Caco-2 (cell line): ENCODE results near the gene SPATA18. TPM values are rescaled to one million over a fixed set of nuclear protein-coding genes. Genes with fewer than 3 reads are reported as not detected.

ENCODE experiments used
- BruUV-seq: library from RNA; stranded (reverse); fragments of 400-500 nt; replicated peaks from 2 replicates; lab custom pipeline; 2021; lab: Mats Ljungman, UMichigan
- CTCF ChIA-PET: fragments of 300-600 bp; sonication (Branson Sonifier 250); formaldehyde crosslinking; loops from one replicate; lab custom pipeline; 2022; ENCODE audit warnings: antibody characterized with exemption; lab: Charles Lee
- POLR2A ChIA-PET: fragments of 300-600 bp; sonication (Branson Sonifier 250); formaldehyde crosslinking; loops from one replicate; lab custom pipeline; 2022; ENCODE audit warnings: antibody characterized with exemption; lab: Charles Lee
- DNase-seq, 2 experiments: peaks; one replicate each; pipeline versions ENCODE4 v3.0.0 to v3.0.0-alpha.2; 2020 to 2022
- H3K27me3 ChIP-seq: replicated peaks from 2 replicates; pipeline ENCODE4 v1.6.0; 2011; ENCODE audit warnings: low read length; ENCODE audit not compliant: control insufficient read depth, insufficient read depth
- H3K36me3 ChIP-seq: 2 replicates; pipeline ENCODE4 v1.5.1; 2011; ENCODE audit warnings: low read length; ENCODE audit not compliant: control insufficient read depth, insufficient read depth
- H3K4me1 ChIP-seq: fragments of 250-450 bp; sonication (Bioruptor Pico); 2 replicates; pipeline ENCODE4 v1.5.1; 2020; ENCODE audit warnings: mild to moderate bottlenecking
- H3K4me3 ChIP-seq: 2 replicates; pipeline ENCODE4 v1.5.1; 2011; ENCODE audit warnings: low read depth, mild to moderate bottlenecking, control low read depth, low read length
- H3K9me3 ChIP-seq: fragments of 250-450 bp; sonication (Bioruptor Pico); 2 replicates; pipeline ENCODE4 v1.5.1; 2020; ENCODE audit warnings: mild to moderate bottlenecking, moderate library complexity
- H3K27ac Mint-ChIP-seq: one replicate; pipeline ENCODE4 v1.8.0; 2022; ENCODE audit warnings: mixed read lengths; ENCODE audit not compliant: unreplicated experiment
- H3K27me3 Mint-ChIP-seq: one replicate; pipeline ENCODE4 v1.8.0; 2022; ENCODE audit warnings: mixed read lengths; ENCODE audit not compliant: insufficient read depth, unreplicated experiment
- H3K36me3 Mint-ChIP-seq: one replicate; pipeline ENCODE4 v1.8.0; 2022; ENCODE audit warnings: mild to moderate bottlenecking, mixed read lengths; ENCODE audit not compliant: insufficient read depth, unreplicated experiment
- H3K4me1 Mint-ChIP-seq: one replicate; pipeline ENCODE4 v1.8.0; 2022; ENCODE audit warnings: low read depth, mixed read lengths; ENCODE audit not compliant: unreplicated experiment
- H3K4me3 Mint-ChIP-seq: one replicate; pipeline ENCODE4 v1.8.0; 2022; ENCODE audit warnings: mild to moderate bottlenecking, moderate library complexity, mixed read lengths; ENCODE audit not compliant: unreplicated experiment
- H3K9me3 Mint-ChIP-seq: one replicate; pipeline ENCODE4 v1.8.0; 2022; ENCODE audit warnings: mixed read lengths; ENCODE audit not compliant: unreplicated experiment
- CTCF ChIP-seq, 2 experiments: fragments of 200-600 bp in 1 of 2; IDR thresholded peaks; 1 replicate in 1 of 2; 2 replicates in 1 of 2; pipeline versions ENCODE4 v1.5.1 to v1.8.0; 2011 to 2022; ENCODE audit warnings: antibody characterized with exemption in 1 of 2, control low read depth in 1 of 2, inconsistent platforms in 1 of 2, low read depth in 1 of 2, low read length in 1 of 2, mild to moderate bottlenecking in 1 of 2, moderate library complexity in 1 of 2; ENCODE audit not compliant: insufficient read depth in 1 of 2, severe bottlenecking in 1 of 2, unreplicated experiment in 1 of 2
- intact Hi-C: fragments of 100-400 bp; cut with micrococcal nuclease; formaldehyde crosslinking; loops from one replicate; pipeline ENCODE4 v1.10.0; 2022; ENCODE audit not compliant: unreplicated experiment
- total RNA-seq: library from RNA; stranded (reverse); gene quantifications from 2 replicates; pipeline ENCODE4 v1.2.3, GENCODE V29; 2022

Gene SPATA18
- total RNA-seq, 1 experiment from 2014 or later, result not detected

- Histone ChIP-seq H3K4me1 (peaks cover 4% of the 10 kb centered on the region; the same call in 1 of the 2 replicates), H3K36me3 (no peaks in the 10 kb centered on the region), H3K27me3 (no peaks in the 10 kb centered on the region), H3K4me3 (peak overlapping the region; percentile 71), H3K9me3 (no peaks in the 10 kb centered on the region)
- no peaks in the 10 kb centered on the region for H3K4me1 Mint-ChIP-seq
- no peak for TF ChIP-seq CTCF (IDR thresholded peaks at IDR 0.05; ENCODE audit: insufficient read depth in 1 of 2, low read depth in 1 of 2, low read length in 1 of 2, severe bottlenecking in 1 of 2, unreplicated experiment in 1 of 2)
- TSS peak; percentile 34 for BruUV-seq
- H3K27ac Mint-ChIP-seq, result no peak overlapping the region
- DNase-seq, result no peak
- H3K4me3 Mint-ChIP-seq, result peak overlapping the region; percentile 76
- POLR2A ChIA-PET, result no interaction called here
- peaks cover 10% of the 10 kb centered on the region for H3K27me3 Mint-ChIP-seq
- CTCF ChIA-PET, result no interaction called here
- H3K36me3 Mint-ChIP-seq, result no peaks in the 10 kb centered on the region
- no peaks in the 10 kb centered on the region for H3K9me3 Mint-ChIP-seq
- intact Hi-C loops, result loop anchor here (5.0 kb wide), 1 partner anchor 195 kb away; the partner anchor contains the start of gene DCUN1D4
Measured at GRCh38 chr4:52036886-52037530, 14.1 kb upstream of the SPATA18 start.

- Mint-ChIP-seq H3K27me3 (peaks cover 14% of the 10 kb centered on the region), H3K27ac (no peak overlapping the region), H3K36me3 (no peaks in the 10 kb centered on the region), H3K9me3 (no peaks in the 10 kb centered on the region), H3K4me3 (peak overlapping the region; percentile 76), H3K4me1 (no peaks in the 10 kb centered on the region)
- intact Hi-C loops, result loop anchor here (5.0 kb wide), 1 partner anchor 195 kb away; the partner anchor contains the start of gene DCUN1D4
- Histone ChIP-seq H3K36me3 (no peaks in the 10 kb centered on the region), H3K4me3 (peak overlapping the region; percentile 71), H3K27me3 (no peaks in the 10 kb centered on the region), H3K4me1 (peaks cover 4% of the 10 kb centered on the region; the same call in 1 of the 2 replicates), H3K9me3 (no peaks in the 10 kb centered on the region)
- no peak for TF ChIP-seq CTCF (IDR thresholded peaks at IDR 0.05; ENCODE audit: insufficient read depth in 1 of 2, low read depth in 1 of 2, low read length in 1 of 2, severe bottlenecking in 1 of 2, unreplicated experiment in 1 of 2)
- BruUV-seq, result no TSS peak
- CTCF ChIA-PET, result no interaction called here
- POLR2A ChIA-PET, result interaction anchor here (0.8 kb wide), 1 partner anchor 195 kb away, joined by 6 read pairs; the partner anchor contains the start of gene DCUN1D4
- peak in 1 of 2 experiments; percentile 15 for DNase-seq
Measured at GRCh38 chr4:52037689-52038102, 13.4 kb upstream of the SPATA18 start.

- Mint-ChIP-seq H3K27me3 (peaks cover 15% of the 10 kb centered on the region), H3K27ac (no peak within 1 kb of the TSS), H3K4me3 (peak within 1 kb of the TSS; percentile 76), H3K9me3 (no peaks in the 10 kb centered on the region), H3K36me3 (no peaks in the 10 kb centered on the region), H3K4me1 (no peaks in the 10 kb centered on the region)
- DNase-seq, result peak; percentile 40 to 65
- Histone ChIP-seq H3K9me3 (no peaks in the 10 kb centered on the region), H3K4me3 (peak within 1 kb of the TSS; percentile 71), H3K27me3 (no peaks in the 10 kb centered on the region), H3K36me3 (no peaks in the 10 kb centered on the region), H3K4me1 (peaks cover 4% of the 10 kb centered on the region; the same call in 1 of the 2 replicates)
- intact Hi-C loops, result loop anchor here (5.0 kb wide), 1 partner anchor 196 kb away; the partner anchor contains the start of gene DCUN1D4
- ChIA-PET CTCF (no interaction called here), POLR2A (interaction anchor here (0.8 kb wide), 1 partner anchor 195 kb away, joined by 6 read pairs; the partner anchor contains the start of gene DCUN1D4)
- no TSS peak for BruUV-seq
- no peak for TF ChIP-seq CTCF (IDR thresholded peaks at IDR 0.05; ENCODE audit: insufficient read depth in 1 of 2, low read depth in 1 of 2, low read length in 1 of 2, severe bottlenecking in 1 of 2, unreplicated experiment in 1 of 2)
Measured at GRCh38 chr4:52038103-52038912, 12.8 kb upstream of the SPATA18 start, which contains the start of gene SGCB. SGCB (minus strand) TSS chr4:52038299; CDS start chr4:52038259, 40 bp downstream.
